ENCODE results near the gene NAALADL2.

- TF ChIP-seq CTCF (IDR thresholded peaks at IDR 0.05) (no peak), POLR2A (IDR thresholded peaks at IDR 0.05) (no peak)
These were observed 572.0 kb downstream of the NAALADL2 start for GRCh38 chr3:175430983-175431773.

All from vagina (tissue), 2 donors.